ENCODE measurements around the gene NUP188.

Gene NUP188

DNA sequence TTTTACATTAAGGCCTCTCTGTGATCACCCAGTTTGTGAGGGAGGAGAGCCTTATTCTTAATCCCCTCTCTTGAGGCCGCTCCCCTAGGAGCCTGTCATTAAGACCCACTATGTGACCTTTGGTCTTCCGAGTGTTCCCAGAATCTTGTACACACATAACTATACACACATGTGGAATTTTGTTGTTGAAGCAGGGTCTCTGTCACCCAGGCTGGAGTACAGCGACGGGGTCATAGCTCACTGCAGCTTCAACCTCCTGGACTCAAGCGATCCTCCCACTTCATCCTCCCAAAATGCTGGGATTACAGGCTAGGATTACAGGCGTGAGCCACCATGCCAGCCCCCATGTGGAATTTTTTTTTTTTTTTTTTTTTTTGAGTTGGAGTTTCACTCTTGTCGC is 41.5 kb upstream of the NUP188 start:
- TF ChIP-seq, protein P1, sequence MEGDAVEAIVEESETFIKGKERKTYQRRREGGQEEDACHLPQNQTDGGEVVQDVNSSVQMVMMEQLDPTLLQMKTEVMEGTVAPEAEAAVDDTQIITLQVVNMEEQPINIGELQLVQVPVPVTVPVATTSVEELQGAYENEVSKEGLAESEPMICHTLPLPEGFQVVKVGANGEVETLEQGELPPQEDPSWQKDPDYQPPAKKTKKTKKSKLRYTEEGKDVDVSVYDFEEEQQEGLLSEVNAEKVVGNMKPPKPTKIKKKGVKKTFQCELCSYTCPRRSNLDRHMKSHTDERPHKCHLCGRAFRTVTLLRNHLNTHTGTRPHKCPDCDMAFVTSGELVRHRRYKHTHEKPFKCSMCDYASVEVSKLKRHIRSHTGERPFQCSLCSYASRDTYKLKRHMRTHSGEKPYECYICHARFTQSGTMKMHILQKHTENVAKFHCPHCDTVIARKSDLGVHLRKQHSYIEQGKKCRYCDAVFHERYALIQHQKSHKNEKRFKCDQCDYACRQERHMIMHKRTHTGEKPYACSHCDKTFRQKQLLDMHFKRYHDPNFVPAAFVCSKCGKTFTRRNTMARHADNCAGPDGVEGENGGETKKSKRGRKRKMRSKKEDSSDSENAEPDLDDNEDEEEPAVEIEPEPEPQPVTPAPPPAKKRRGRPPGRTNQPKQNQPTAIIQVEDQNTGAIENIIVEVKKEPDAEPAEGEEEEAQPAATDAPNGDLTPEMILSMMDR (IDR thresholded peaks at IDR 0.05; ENCODE audit: unreplicated experiment in 3 of 3), result no peak
- Mint-ChIP-seq H3K9me3 (no peaks in the 10 kb centered on the region), H3K4me1 (peaks cover 7% of the 10 kb centered on the region), H3K27me3 (ENCODE audit: low read depth) (no peaks in the 10 kb centered on the region), H3K36me3 (ENCODE audit: low read depth) (peaks cover 32% of the 10 kb centered on the region), H3K27ac (no peak overlapping the region), H3K4me3 (no peak overlapping the region)

DNA sequence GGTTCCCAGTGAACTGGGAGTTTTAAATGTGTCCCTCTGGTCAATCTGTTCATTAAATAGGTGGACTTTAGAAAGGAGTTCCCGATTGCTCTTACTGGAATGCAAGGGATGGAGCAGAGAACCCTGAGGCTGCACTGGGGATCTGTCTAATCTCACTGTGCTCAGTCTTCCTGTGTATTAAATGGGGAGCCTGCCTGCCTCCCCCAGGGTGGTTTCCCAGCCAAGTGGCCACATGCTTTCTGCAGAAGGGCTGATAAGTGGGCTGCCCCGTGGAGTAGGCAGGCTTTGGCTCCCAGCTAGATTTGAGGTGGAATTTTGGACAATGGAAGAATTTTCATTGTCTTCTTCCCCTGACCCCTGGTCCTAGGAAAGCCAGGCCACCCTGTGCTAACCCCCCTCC is 40.8 kb upstream of the NUP188 start:
- TF ChIP-seq, protein P1 (IDR thresholded peaks at IDR 0.05; ENCODE audit: unreplicated experiment in 3 of 3), result no peak
- peaks cover 7% of the 10 kb centered on the region for H3K4me1 Mint-ChIP-seq
- H3K36me3 Mint-ChIP-seq (ENCODE audit: low read depth), result peaks cover 35% of the 10 kb centered on the region
- H3K27ac Mint-ChIP-seq, result peak overlapping the region in 2 of 3 experiments; percentile 28 to 44
- H3K9me3 Mint-ChIP-seq, result no peaks in the 10 kb centered on the region
- no peaks in the 10 kb centered on the region for H3K27me3 Mint-ChIP-seq (ENCODE audit: low read depth)
- H3K4me3 Mint-ChIP-seq, result no peak overlapping the region

DNA sequence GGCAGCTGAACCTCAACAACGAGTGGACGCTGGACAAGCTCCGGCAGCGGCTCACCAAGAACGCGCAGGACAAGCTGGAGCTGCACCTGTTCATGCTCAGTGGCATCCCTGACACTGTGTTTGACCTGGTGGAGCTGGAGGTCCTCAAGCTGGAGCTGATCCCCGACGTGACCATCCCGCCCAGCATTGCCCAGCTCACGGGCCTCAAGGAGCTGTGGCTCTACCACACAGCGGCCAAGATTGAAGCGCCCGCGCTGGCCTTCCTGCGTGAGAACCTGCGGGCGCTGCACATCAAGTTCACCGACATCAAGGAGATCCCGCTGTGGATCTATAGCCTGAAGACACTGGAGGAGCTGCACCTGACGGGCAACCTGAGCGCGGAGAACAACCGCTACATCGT is 39.1 kb upstream of the NUP188 start:
- H3K4me1 Mint-ChIP-seq, result peaks cover 18% of the 10 kb centered on the region
- H3K36me3 Mint-ChIP-seq (ENCODE audit: low read depth), result peaks cover 41% of the 10 kb centered on the region
- TF ChIP-seq, protein P1 (IDR thresholded peaks at IDR 0.05; ENCODE audit: unreplicated experiment in 3 of 3), result no peak
- H3K27ac Mint-ChIP-seq, result no peak overlapping the region
- no peak overlapping the region for H3K4me3 Mint-ChIP-seq
- H3K27me3 Mint-ChIP-seq (ENCODE audit: low read depth), result no peaks in the 10 kb centered on the region
- no peaks in the 10 kb centered on the region for H3K9me3 Mint-ChIP-seq

DNA sequence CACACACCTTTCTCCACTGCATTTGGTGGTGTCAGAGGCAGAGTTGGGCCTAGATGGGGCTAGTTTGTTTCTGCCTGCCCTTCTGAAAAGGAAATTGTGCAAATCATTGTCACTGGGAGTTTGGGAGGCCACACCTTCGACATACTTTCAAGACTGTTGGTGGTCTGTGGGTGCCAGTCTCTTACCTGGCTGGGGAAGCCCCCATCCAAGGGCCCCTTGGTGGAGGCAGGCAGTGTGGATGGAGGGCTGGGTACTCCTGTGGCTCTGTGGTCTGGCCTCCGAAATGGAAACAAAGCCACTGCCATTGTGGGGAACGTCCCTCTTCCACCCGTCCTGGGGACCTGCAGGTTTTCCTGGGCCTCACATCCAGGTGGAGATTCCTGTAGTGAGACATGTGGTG is 37.6 kb upstream of the NUP188 start:
- Mint-ChIP-seq H3K27me3 (ENCODE audit: low read depth) (no peaks in the 10 kb centered on the region), H3K4me3 (no peak overlapping the region), H3K9me3 (no peaks in the 10 kb centered on the region), H3K36me3 (ENCODE audit: low read depth) (peaks cover 41% of the 10 kb centered on the region), H3K4me1 (peaks cover 18% of the 10 kb centered on the region), H3K27ac (peak overlapping the region in 1 of 3 experiments; percentile 54)
- TF ChIP-seq, protein P1 (IDR thresholded peaks at IDR 0.05; ENCODE audit: unreplicated experiment in 3 of 3), result no peak

DNA sequence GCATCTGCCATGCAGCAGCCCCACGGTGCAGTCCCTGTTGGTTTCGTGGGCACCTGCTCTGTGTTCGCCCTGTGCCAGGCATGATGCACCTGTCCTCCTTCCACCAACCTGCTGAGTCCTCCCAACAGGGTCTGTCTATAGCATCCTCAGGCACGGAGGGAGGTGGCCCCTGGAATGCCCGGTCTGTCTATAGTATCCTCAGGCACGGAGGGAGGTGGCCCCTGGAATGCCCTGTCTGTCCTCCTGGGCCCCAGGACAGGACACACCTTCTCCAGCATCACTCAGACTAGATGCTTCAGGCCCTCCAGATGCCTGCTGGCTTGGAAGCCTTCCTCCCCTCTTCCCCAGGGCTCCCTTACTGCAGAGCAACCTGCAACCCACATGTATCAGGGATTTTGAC is 36.6 kb upstream of the NUP188 start:
- Mint-ChIP-seq H3K27ac (peak overlapping the region in 2 of 3 experiments; percentile 14 to 75), H3K4me1 (peaks cover 22% of the 10 kb centered on the region), H3K27me3 (ENCODE audit: low read depth) (no peaks in the 10 kb centered on the region), H3K9me3 (no peaks in the 10 kb centered on the region), H3K36me3 (ENCODE audit: low read depth) (peaks cover 45% of the 10 kb centered on the region), H3K4me3 (no peak overlapping the region)
- TF ChIP-seq, protein P1 (IDR thresholded peaks at IDR 0.05; ENCODE audit: unreplicated experiment in 3 of 3), result no peak

DNA sequence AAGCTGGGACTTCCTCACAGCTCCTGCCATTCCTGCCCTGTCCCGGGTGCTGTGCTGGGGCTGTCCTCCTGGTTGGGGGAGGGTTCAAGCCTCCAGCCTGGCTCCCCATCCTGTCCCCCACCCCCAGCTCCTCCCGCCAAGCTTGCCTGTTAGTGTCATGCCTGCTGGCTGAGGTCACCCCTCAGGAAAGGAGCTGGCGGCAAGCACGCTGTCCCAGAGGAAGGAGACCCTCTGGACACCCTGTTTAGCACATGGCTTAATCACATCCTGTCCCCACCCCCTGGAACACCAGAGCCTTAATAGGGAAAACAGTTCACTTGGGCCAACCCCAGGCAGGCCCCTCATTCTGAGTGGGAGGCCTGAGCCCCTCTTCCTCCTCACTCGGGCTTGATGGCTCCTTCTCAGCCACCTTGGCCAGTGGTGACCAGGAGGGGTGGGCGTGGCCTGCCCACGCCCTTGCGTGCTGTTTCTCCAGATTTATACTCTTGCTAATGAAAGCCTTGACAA is 35.9 kb upstream of the NUP188 start:
- Mint-ChIP-seq H3K4me3 (no peak overlapping the region), H3K27me3 (ENCODE audit: low read depth) (no peaks in the 10 kb centered on the region), H3K9me3 (no peaks in the 10 kb centered on the region), H3K4me1 (peaks cover 25% of the 10 kb centered on the region), H3K27ac (peak overlapping the region in 2 of 3 experiments; percentile 20 to 75), H3K36me3 (ENCODE audit: low read depth) (peaks cover 48% of the 10 kb centered on the region)
- TF ChIP-seq, protein P1 (IDR thresholded peaks at IDR 0.05; ENCODE audit: unreplicated experiment in 3 of 3), result no peak

Data from nephron (organoid).